Astrocyte (in vitro differentiated cells and primary cell): Measurements from ENCODE around the gene TMEM236.

Experiments
- EZH2 ChIP-seq: IDR thresholded peaks from 2 replicates; pipeline ENCODE4 v1.6.1; 2012; ENCODE audit warnings: mild to moderate bottlenecking, low read length, inconsistent platforms; ENCODE audit not compliant: insufficient read depth
- TF ChIP-seq, protein P1 (sequence below): IDR thresholded peaks from 2 replicates; pipeline ENCODE4 v1.5.1; 2011; ENCODE audit warnings: low read depth, mild to moderate bottlenecking, inconsistent platforms, low read length, moderate library complexity; ENCODE audit not compliant: insufficient read depth

DNA sequence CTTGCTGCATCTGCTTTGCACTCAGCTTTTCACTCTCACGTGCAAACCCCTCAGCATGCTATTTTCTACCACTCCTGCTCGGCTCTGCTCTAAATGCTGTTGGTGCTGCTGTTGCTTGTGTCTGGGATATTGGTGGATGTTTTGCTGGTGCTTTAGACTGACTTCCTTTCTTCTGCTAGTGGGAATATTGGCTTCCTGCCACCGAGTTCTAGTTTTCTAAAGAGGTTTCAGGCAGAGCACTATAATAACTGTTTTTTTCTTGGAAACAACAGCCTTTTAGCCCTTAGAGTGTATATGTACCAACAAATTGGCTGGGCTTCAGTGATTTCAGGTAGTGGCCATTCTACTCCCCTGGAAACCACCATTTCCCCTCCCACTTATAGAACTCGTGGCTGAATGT lies 27.8 kb downstream of the TMEM236 start:
- TF ChIP-seq, protein P1, sequence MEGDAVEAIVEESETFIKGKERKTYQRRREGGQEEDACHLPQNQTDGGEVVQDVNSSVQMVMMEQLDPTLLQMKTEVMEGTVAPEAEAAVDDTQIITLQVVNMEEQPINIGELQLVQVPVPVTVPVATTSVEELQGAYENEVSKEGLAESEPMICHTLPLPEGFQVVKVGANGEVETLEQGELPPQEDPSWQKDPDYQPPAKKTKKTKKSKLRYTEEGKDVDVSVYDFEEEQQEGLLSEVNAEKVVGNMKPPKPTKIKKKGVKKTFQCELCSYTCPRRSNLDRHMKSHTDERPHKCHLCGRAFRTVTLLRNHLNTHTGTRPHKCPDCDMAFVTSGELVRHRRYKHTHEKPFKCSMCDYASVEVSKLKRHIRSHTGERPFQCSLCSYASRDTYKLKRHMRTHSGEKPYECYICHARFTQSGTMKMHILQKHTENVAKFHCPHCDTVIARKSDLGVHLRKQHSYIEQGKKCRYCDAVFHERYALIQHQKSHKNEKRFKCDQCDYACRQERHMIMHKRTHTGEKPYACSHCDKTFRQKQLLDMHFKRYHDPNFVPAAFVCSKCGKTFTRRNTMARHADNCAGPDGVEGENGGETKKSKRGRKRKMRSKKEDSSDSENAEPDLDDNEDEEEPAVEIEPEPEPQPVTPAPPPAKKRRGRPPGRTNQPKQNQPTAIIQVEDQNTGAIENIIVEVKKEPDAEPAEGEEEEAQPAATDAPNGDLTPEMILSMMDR = no peak
- no peak for TF ChIP-seq EZH2
